Measurements from ENCODE around the gene IQCC.

The IQCC gene

GRCh38 chr1:32195972-32196823 lies 9.3 kb upstream of the IQCC start:
- no peak for DNase-seq (ENCODE audit: low read depth)

- DNase-seq (ENCODE audit: low read depth), result no peak
Observed at GRCh38 chr1:32197074-32197473, 8.4 kb upstream of the IQCC start.

GRCh38 chr1:32197837-32198236 lies 7.6 kb upstream of the IQCC start:
- no peak for DNase-seq (ENCODE audit: low read depth)

- no peak for DNase-seq (ENCODE audit: low read depth)
Observed at GRCh38 chr1:32198237-32199042, 7.0 kb upstream of the IQCC start.

- DNase-seq (ENCODE audit: low read depth), result no peak
Observed at GRCh38 chr1:32199043-32199716, 6.3 kb upstream of the IQCC start.

GRCh38 chr1:32199717-32200072 lies 5.8 kb upstream of the IQCC start:
- no peak for DNase-seq (ENCODE audit: low read depth)

- no peak for DNase-seq (ENCODE audit: low read depth)
Observed at GRCh38 chr1:32200226-32201010, 5.1 kb upstream of the IQCC start, which contains the start of gene CCDC28B. Gene CCDC28B, plus strand, starts transcription at chr1:32200595. Its CDS starts 1,341 bp downstream, at chr1:32201936.

GRCh38 chr1:32201011-32201855 lies 4.2 kb upstream of the IQCC start:
- DNase-seq (ENCODE audit: low read depth), result no peak

- no peak for DNase-seq (ENCODE audit: low read depth)
Observed at GRCh38 chr1:32204943-32205361, 519 bp upstream of the IQCC start.

- DNase-seq (ENCODE audit: low read depth), result no peak
Observed at GRCh38 chr1:32208469-32208868, 3.0 kb downstream of the IQCC start.

- no peak for DNase-seq (ENCODE audit: low read depth)
Observed at GRCh38 chr1:32208891-32209328, 3.4 kb downstream of the IQCC start, which contains the start of gene DCDC2B. Gene DCDC2B, plus strand, starts transcription at chr1:32209089. Its CDS starts 5 bp downstream, at chr1:32209094.

- peak; percentile 45 for DNase-seq (ENCODE audit: low read depth)
Observed at GRCh38 chr1:32215629-32216480, 10.4 kb downstream of the IQCC start.

GRCh38 chr1:32216566-32216965 lies 11.1 kb downstream of the IQCC start:
- DNase-seq (ENCODE audit: low read depth), result no peak

- DNase-seq (ENCODE audit: low read depth), result no peak
Observed at GRCh38 chr1:32219022-32219421, 13.6 kb downstream of the IQCC start.

- no peak for DNase-seq (ENCODE audit: low read depth)
Observed at GRCh38 chr1:32220746-32221580, 15.5 kb downstream of the IQCC start.

- no peak for DNase-seq (ENCODE audit: low read depth)
Observed at GRCh38 chr1:32221581-32221979, 16.1 kb downstream of the IQCC start.

- peak; percentile 92 for DNase-seq (ENCODE audit: low read depth)
Observed at GRCh38 chr1:32221980-32222755, 16.7 kb downstream of the IQCC start, which contains the start of the genes EIF3I and TMEM234. Gene EIF3I, plus strand, starts transcription at chr1:32222407. Its CDS starts 35 bp downstream, at chr1:32222442. Gene TMEM234, minus strand, starts transcription at chr1:32222353. Its CDS starts 31 bp downstream, at chr1:32222322.

- no peak for DNase-seq (ENCODE audit: low read depth)
Observed at GRCh38 chr1:32223683-32224082, 18.2 kb downstream of the IQCC start.
